ENCODE data around the gene BDKRB2.

The BDKRB2 gene

DNA sequence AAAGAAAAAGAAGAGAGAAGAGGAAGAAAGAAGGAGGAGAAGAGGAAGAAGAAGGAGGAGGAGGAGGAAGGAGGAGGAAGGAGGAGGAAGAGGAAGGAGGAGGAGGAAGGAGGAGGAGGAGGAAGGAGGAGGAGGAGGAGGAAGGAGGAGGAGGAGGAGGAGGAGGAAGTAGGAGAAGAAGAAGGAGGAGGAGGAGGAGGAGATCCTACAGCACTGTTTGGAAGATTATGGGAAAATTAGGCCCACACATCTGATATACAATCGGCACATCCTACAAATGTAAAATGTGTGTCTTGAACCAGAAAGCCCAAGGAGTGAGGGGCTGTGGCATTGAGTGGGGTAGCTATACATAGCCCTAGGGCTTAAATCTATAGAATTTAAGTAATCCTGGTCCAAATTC lies 12.0 kb downstream of the BDKRB2 start:
- H3K27ac ChIP-seq = no peak overlapping the region
- TF ChIP-seq ZFX (IDR thresholded peaks at IDR 0.05; ENCODE audit: borderline replicate concordance) = no peak
- TF ChIP-seq, protein P1, sequence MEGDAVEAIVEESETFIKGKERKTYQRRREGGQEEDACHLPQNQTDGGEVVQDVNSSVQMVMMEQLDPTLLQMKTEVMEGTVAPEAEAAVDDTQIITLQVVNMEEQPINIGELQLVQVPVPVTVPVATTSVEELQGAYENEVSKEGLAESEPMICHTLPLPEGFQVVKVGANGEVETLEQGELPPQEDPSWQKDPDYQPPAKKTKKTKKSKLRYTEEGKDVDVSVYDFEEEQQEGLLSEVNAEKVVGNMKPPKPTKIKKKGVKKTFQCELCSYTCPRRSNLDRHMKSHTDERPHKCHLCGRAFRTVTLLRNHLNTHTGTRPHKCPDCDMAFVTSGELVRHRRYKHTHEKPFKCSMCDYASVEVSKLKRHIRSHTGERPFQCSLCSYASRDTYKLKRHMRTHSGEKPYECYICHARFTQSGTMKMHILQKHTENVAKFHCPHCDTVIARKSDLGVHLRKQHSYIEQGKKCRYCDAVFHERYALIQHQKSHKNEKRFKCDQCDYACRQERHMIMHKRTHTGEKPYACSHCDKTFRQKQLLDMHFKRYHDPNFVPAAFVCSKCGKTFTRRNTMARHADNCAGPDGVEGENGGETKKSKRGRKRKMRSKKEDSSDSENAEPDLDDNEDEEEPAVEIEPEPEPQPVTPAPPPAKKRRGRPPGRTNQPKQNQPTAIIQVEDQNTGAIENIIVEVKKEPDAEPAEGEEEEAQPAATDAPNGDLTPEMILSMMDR (IDR thresholded peaks at IDR 0.05) = no peak

DNA sequence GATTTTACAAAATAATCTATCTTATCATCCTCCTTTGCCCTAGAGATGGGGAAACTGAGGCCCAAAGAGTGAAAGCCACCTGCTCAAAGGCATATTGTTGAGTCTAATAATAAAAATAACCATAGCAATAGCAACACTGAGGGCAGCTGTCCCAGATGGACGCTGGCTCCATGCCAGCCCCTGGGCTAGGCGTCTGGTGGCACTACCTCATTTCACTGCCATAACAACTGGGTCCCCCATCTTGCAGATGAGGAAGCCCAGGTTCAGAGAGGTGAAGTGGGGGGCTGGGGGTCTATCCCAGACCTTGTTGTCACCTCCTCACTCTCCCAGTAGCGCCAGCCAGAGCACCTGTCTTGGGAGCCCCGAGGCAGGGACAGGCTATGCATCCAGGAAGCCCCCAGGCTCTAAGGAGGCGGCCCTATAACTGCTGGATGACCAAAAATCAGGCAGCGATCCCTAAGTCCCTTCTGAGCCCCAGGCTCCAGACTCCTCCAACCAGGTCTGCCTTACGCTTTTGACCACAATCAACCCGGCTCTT lies 12.8 kb downstream of the BDKRB2 start:
- H3K27ac ChIP-seq = no peak overlapping the region
- TF ChIP-seq ZFX (IDR thresholded peaks at IDR 0.05; ENCODE audit: borderline replicate concordance) = no peak
- TF ChIP-seq, protein P1 (IDR thresholded peaks at IDR 0.05) = no peak

DNA sequence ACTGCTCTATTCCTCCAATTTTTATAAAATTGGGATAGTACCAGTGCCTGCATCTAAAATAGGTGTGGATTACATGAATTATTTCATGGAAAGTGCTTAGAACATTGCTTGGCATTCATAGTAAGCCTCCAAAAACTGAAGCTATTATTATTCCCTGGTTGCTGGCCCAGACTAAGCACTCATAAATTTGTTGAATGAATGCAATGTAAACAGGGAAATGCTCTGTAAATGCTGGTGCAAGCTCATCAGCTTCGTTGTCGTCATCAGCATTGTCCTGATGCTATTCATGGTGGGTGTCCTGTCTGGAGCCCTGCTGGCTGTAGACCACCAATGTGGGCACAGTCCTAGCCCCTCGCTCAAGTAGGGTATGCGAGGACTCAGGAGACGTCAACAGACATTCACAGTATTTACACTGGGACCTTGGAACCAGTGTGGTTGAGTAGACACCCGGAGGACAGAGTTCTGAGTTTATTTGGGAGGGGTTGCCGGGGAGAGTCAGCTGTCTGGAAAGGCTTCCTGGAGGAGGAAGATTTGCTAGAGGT lies 16.5 kb downstream of the BDKRB2 start:
- H3K27ac ChIP-seq = no peak overlapping the region
- no peak for TF ChIP-seq ZFX (IDR thresholded peaks at IDR 0.05; ENCODE audit: borderline replicate concordance)
- TF ChIP-seq, protein P1 (IDR thresholded peaks at IDR 0.05) = no peak

DNA sequence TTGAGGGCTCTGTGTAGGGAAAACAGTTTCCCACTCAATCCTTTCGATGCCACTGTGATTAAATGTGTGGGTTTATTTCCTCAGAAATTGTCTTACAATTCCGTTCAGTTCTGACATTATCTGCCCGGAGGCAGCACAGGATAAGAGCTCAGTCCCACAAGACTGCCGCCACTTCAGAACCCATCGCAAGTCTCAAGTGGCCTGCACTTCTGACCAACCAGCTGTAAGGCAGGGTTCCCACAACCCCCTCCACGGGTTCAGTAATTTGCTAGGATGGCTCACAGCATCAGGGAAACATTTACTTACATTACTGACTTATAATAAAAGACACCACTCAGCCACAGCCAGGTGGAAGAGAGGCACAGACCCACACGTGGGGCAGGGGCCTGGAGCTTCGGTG lies 17.2 kb downstream of the BDKRB2 start:
- TF ChIP-seq ZFX (IDR thresholded peaks at IDR 0.05; ENCODE audit: borderline replicate concordance) = no peak
- TF ChIP-seq, protein P1 (IDR thresholded peaks at IDR 0.05) = no peak
- H3K27ac ChIP-seq = no peak overlapping the region

DNA sequence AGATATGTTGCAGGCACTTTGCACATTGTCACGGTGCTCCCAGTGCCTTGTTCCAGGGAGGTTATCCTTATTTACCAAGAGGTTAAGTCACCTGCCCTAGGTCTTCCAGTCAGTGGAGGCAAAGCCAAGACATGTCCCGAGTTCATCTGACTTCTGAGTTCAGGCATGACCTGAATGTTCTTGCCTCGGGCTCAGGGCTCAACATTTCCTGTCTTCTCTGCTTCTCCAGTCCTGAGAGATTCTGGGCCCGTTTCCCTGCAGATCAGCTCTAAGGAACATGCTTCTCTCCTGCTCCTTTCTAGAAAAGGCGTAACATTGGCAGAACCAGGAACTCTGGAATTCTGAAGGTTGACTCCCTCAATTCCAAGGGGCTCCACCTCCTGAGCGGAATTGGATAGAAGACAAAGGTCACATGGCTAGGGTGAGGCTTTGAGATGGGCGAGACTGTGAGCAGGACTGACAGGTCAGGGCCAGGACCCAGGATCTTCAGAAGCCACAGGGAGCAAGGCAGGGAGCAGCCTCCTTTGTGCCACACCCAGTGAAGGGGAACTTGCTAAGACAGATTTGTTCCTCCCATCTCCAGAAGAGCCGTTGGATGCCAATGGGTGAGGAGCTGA lies 19.9 kb downstream of the BDKRB2 start:
- TF ChIP-seq, protein P1 (IDR thresholded peaks at IDR 0.05) = no peak
- no peak for TF ChIP-seq ZFX (IDR thresholded peaks at IDR 0.05; ENCODE audit: borderline replicate concordance)
- H3K27ac ChIP-seq = no peak overlapping the region

DNA sequence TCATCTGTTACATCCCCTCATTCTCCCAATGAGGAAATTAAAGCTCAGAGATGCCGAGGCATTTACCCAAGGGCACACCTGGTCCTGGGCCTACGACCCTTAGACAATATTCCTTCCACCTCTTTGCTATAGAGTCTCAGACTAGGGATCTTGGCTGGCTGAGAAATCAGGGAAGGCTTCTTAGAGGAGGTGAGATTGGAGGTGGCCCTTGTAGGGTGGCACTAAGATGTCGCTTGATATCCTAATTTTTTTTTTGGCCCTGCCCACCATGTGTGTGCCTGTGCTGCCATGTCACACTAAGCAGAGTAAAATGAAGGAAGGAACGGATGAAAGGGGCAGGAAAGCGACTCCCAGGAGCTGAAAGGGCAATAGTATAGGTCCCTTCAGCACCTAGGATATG lies 20.6 kb downstream of the BDKRB2 start:
- H3K27ac ChIP-seq = no peak overlapping the region

DNA sequence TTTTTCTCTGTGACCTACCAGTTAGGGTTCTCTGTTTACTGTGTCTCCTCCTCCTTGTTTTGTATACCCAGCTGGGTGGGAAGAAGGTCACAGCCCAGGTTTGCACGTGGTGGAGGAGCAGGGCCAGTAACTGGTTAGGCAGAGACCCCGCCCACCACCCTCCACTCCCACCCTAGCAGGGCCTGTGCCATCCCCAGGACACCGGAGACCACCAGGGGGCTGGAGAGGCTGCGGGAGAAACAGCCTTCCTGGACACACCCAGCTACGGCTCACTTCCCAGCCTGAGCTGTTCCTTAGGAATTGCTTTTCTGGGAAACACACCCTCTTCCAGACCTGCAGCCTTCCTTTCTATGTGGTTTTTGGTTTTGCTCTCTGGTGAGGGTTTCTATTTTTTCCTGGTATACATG lies 21.1 kb downstream of the BDKRB2 start:
- no peak overlapping the region for H3K27ac ChIP-seq
- TF ChIP-seq, protein P1 (IDR thresholded peaks at IDR 0.05) = no peak
- TF ChIP-seq ZFX (IDR thresholded peaks at IDR 0.05; ENCODE audit: borderline replicate concordance) = no peak

More for the DNA sequence above, 20.6 kb downstream of the BDKRB2 start:
- no peak for TF ChIP-seq ZFX (IDR thresholded peaks at IDR 0.05; ENCODE audit: borderline replicate concordance)
- TF ChIP-seq, protein P1 (IDR thresholded peaks at IDR 0.05) = no peak
